ENCODE data around the gene PDE4D. TPM values are rescaled to one million over a fixed set of nuclear protein-coding genes. Genes with fewer than 3 reads are reported as not detected.

The PDE4D gene
- total and polyA plus RNA-seq, 4 donors = 12.8 to 167 (median 44.5) TPM

GRCh38 chr5:58985759-58986158, 907.8 kb downstream of the PDE4D start:
- no peak for ATAC-seq (ENCODE audit: insufficient read depth, low FRiP score)
- Histone ChIP-seq H3K9ac (ENCODE audit: insufficient read depth in 1 of 2, low read length in 2 of 2) (no peak overlapping the region), H3K9me3 (ENCODE audit: control insufficient read depth in 4 of 4, insufficient read depth in 3 of 4, low read length in 3 of 4) (peaks cover 0 to 3% (median 0%) of the 10 kb centered on the region in 4 donors), H3K4me3 (no peak overlapping the region), H3K27me3 (ENCODE audit: control insufficient read depth in 3 of 3, insufficient read depth in 3 of 3, low read length in 2 of 3) (no peaks in the 10 kb centered on the region), H3K4me1 (ENCODE audit: control insufficient read depth in 5 of 5, insufficient read depth in 5 of 5, low read length in 5 of 5) (no peaks in the 10 kb centered on the region), H3K27ac (ENCODE audit: low read depth in 1 of 2, low read length in 1 of 2) (no peak overlapping the region), H3K36me3 (ENCODE audit: control insufficient read depth in 4 of 4, insufficient read depth in 4 of 4, low read length in 4 of 4) (peaks cover 13 to 35% (median 23%) of the 10 kb centered on the region in 4 donors)
- 66 to 74% methylated on average over 4 of the region's 4 CpGs for WGBS, 2 donors
- no peak for TF ChIP-seq CTCF (IDR thresholded peaks at IDR 0.05; ENCODE audit: control extremely low read depth, extremely low read depth)
- DNase-seq = no peak

- 90 to 91% methylated on average over 4 of the region's 4 CpGs for WGBS, 2 donors
- Histone ChIP-seq H3K9me3 (ENCODE audit: control insufficient read depth in 4 of 4, insufficient read depth in 3 of 4, low read length in 3 of 4) (peaks cover 0 to 3% (median 0%) of the 10 kb centered on the region in 4 donors), H3K27ac (ENCODE audit: low read depth in 1 of 2, low read length in 1 of 2) (no peak overlapping the region), H3K36me3 (ENCODE audit: control insufficient read depth in 4 of 4, insufficient read depth in 4 of 4, low read length in 4 of 4) (peaks cover 16 to 39% (median 25%) of the 10 kb centered on the region in 4 donors), H3K9ac (ENCODE audit: insufficient read depth in 1 of 2, low read length in 2 of 2) (no peak overlapping the region), H3K4me1 (ENCODE audit: control insufficient read depth in 5 of 5, insufficient read depth in 5 of 5, low read length in 5 of 5) (no peaks in the 10 kb centered on the region), H3K27me3 (ENCODE audit: control insufficient read depth in 3 of 3, insufficient read depth in 3 of 3, low read length in 2 of 3) (no peaks in the 10 kb centered on the region), H3K4me3 (no peak overlapping the region)
- no peak for TF ChIP-seq CTCF (IDR thresholded peaks at IDR 0.05; ENCODE audit: control extremely low read depth, extremely low read depth)
- ATAC-seq (ENCODE audit: insufficient read depth, low FRiP score) (no peak), DNase-seq (no peak)
Measured at GRCh38 chr5:58985311-58985710, 908.2 kb downstream of the PDE4D start.

- no peak overlapping the region for H3K9ac ChIP-seq (ENCODE audit: insufficient read depth in 1 of 2, low read length in 2 of 2)
- H3K4me1 ChIP-seq (ENCODE audit: control insufficient read depth in 5 of 5, insufficient read depth in 5 of 5, low read length in 5 of 5) = peaks cover 0 to 2% (median 0%) of the 10 kb centered on the region in 5 donors
- H3K4me3 ChIP-seq = no peak overlapping the region
- peaks cover 16 to 33% (median 21%) of the 10 kb centered on the region in 4 donors for H3K36me3 ChIP-seq (ENCODE audit: control insufficient read depth in 4 of 4, insufficient read depth in 4 of 4, low read length in 4 of 4)
- H3K27me3 ChIP-seq (ENCODE audit: control insufficient read depth in 3 of 3, insufficient read depth in 3 of 3, low read length in 2 of 3) = no peaks in the 10 kb centered on the region
- peaks cover 0 to 3% (median 0%) of the 10 kb centered on the region in 4 donors for H3K9me3 ChIP-seq (ENCODE audit: control insufficient read depth in 4 of 4, insufficient read depth in 3 of 4, low read length in 3 of 4)
- ATAC-seq (ENCODE audit: insufficient read depth, low FRiP score) (no peak), DNase-seq (no peak)
- no peak for TF ChIP-seq CTCF (IDR thresholded peaks at IDR 0.05; ENCODE audit: control extremely low read depth, extremely low read depth)
- no peak overlapping the region for H3K27ac ChIP-seq (ENCODE audit: low read depth in 1 of 2, low read length in 1 of 2)
Measured at GRCh38 chr5:58983526-58984452, 909.7 kb downstream of the PDE4D start.

Measured in lung (tissue), 12 donors.